HG03558 (cell line): ENCODE results near the gene MYH9.
"Not testable (repeated sequence)": the region's sequence is repeated elsewhere in the genome, so short reads cannot be mapped to it uniquely, and the experiment has no call there.

Source experiments
- ATAC-seq: cut with Tn5 transposase; IDR thresholded peaks from one replicate; pipeline ENCODE4 v1.9.1; 2021; ENCODE audit warnings: moderate number of reproducible peaks; ENCODE audit not compliant: unreplicated experiment; ENCODE audit errors: extremely low read depth

The MYH9 gene

DNA sequence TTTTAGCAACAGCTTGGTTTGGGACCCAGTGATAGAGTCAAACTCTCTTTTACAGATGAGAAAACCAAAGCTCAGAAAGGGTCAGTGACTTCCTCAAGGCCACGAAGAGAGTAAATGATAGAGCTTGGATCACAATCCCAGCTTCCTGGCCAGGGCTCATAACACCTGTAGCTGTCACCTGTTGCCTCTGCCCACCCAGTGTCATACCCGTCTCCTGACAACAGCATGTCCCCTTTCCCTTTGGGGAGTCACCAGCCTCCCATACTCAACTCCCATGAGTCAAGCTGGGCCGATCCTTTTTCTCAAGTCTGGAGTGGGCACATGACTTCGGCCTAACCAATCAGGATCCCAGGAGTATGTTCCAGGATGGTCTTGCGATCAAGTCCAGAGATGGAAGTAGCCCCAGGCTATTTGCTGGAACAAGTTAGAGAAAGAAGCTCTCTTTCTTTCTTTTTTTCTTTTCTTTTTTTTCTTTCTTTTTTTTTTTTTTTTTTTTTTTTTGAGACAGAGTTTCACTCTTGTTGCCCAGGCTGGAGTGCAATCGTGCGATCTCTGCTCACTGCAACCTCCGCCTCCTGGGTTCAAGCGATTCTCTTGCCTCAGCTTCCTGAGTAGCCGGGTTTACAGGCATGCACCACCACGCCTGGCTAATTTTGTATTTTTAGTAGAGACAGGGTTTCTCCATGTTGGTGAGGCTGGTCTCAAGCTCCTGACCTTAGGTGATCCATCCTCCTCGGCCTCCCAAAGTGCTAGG is 27.8 kb upstream of the MYH9 start:
- no peak for ATAC-seq

DNA sequence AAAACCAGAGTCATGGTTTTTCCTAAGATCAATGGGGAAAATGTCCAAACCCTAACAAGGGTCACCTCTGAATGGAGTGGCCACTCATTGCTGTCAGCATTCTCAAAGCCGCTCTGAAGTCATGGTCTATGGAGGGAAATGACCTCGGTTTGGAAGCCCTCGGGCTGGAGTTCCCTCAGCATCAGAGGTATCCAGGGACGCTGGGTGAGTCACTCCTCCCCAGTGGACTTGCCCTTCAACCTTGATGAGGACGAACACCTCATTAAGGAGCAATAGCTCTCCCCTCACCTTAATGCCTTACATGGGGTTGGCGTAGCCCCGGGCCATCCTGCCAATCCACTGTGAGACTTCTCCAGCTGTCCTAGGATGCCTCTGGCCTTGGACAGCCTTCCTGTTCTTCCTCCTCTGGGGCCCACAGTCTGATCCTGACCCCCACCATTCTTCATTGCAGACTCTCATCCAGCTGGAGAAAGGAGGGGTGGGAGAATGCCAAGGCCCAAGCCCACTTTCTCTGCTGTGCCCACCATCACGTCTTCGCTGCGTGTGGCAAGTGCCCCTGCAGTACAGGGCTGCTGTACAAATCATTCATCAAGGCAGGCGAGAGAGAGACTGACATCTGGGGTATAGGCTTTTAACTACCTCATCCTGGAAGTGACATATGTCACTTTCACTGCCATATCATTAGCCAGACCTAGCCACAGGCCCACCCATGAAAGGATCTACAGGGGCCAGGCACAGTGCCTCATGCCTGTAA is 25.4 kb upstream of the MYH9 start:
- ATAC-seq = no peak

DNA sequence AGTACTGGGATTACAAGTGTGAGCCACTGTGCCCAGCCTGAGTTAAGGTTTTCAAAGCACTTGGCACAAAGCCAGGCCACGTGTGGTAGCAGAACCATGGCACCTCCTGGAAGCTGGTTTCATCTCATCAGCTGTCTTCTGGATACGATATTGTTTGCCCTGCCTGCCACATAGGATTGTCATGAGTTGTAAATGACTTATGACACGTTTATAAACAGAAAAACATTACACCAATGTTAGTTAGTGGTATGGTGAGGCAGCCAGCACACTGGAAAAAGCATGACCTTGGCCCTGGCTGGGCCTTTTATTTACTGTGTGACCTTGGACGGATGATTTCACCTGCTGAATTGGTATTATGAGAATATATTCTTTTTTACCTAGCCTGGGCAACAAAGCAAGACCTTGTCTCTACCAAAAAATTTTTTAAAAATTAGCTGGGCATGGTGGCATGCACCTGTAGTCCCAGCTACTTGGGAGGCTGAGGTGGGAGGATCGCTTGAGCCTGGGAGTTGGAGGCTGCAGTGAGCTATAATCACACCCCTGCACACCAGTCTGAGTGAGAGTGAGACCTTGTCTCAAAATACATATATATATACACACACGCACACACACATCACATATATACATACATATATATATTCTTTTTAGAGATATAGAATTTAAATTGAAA is 24.0 kb upstream of the MYH9 start:
- no peak for ATAC-seq

DNA sequence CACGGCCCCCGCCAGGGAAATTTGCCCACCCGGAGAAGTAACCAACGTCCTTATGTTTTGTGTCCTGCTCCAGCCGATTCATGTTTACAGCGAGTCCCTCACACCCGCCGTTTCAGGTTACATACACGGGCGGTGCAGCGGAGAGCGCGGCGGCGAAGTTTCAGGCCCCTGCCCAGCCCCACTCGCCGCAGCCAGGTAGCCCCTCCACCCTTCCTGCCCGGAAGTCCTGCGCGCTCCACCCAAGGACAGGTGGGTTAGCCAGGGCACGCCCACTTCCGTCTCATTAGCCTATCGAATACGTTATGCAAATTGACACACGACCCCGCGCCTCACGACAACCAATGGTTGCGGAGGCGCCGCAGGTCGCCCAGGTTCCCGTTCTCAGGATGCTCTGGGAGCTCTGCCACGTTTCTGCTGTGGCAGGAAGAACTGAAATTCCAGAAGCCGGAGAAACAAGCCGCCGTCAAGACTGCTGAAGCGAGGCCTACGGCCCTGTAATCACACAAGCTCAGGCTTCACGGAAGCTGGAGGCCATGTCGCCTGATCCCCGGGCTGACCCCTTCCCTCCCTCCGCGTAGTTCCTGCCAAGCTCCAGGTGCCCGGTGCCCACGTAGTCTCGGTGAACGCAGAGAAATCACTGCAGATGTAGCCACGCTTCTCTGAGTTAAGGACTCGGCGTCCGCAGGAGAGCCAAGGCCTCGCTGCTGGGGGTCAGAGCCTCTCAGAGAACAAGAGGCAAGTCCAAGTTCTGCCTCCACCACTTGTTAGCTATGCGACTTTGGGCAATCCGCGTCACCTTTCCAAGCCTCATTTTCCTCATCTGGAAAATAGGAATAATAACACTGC is 22.4 kb upstream of the MYH9 start:
- no peak for ATAC-seq

DNA sequence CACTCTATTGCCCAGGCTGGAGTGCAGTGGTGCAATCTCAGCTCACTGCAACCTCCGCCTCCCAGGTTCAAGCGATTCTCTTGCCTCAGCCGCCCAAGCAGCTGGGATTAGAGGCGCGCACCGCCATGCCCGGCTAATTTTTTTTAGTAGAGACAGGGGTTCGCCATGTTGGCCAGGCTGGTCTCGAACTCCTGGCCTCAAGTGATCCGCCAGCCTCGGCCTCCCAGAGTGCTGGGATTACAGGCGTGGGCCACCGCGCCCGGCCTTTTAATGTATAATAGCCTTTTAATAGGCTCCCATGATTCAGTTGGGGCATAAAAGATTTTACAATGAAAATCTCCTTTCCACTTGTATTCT is 21.8 kb upstream of the MYH9 start:
- ATAC-seq = not testable (repeated sequence)

GRCh38 chr22:36409056-36409455 is 21.3 kb upstream of the MYH9 start:
- no peak for ATAC-seq

- ATAC-seq = no peak
These were observed 19.0 kb upstream of the MYH9 start for GRCh38 chr22:36406721-36407120.

DNA sequence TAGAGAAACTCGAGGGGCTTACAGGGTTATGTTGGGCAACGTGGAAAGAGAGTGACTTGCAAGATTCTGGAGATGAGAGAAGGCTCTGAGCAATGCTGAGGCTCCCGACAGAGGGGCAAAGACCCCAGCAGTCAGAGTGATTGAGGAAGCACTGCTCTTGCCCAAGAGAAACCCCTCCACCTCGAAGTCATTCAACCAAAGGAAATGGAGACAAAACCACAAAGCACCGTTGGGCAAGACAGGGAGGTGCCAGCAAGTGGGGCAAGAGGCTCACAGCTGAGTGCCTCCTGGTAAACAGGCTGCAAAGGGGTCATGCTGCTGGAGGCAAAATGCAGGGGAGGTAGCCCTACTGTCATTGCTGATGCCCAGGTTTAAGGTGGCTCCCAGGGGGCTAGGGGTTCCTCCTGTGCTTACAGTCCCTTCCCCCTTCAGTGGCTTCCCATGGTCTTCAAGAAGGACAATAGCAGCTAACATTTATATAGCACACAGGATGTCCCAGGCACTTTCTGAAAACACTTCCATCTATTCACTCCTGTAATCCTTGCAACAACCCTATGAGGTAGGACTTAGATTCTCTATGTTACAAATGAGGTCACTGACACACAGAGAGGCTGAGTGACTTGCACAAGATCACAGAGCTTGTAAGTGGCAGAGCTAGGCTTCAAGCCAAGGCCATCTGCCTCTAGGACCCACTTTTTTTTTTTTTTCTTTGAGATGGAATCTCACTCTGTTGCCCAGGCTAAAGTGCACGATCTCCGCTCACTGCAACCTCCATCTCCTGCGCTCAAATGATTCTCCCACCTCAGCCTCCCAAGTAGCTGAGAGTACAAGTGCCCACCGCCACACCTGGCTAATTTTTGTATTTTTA is 18.1 kb upstream of the MYH9 start:
- ATAC-seq = no peak

DNA sequence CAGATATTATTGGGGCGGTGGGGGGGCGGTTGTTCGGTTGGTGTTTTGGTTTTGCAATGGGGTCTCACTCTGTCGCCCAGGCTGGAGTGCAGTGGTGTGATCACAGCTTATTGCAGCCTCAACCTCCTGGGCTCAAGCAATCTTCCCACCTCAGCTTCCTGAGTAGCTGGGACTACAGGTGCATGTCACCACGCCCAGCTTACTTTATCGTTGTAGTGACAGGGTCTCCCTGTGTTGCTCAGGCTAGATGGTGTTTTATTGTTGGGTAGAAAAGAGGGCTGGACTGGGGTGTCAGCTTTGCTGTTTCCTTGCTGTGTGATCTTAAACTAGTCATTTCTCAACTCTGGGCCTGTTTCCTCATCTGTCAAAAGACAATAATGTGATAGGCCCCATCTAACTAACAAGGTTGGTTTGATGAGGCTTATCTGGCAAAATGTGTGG is 17.5 kb upstream of the MYH9 start:
- ATAC-seq = no peak

GRCh38 chr22:36404446-36404845 is 16.7 kb upstream of the MYH9 start:
- no peak for ATAC-seq

GRCh38 chr22:36399472-36399778 is 11.7 kb upstream of the MYH9 start:
- ATAC-seq = no peak

GRCh38 chr22:36398601-36399471 is 11.1 kb upstream of the MYH9 start:
- no peak for ATAC-seq

DNA sequence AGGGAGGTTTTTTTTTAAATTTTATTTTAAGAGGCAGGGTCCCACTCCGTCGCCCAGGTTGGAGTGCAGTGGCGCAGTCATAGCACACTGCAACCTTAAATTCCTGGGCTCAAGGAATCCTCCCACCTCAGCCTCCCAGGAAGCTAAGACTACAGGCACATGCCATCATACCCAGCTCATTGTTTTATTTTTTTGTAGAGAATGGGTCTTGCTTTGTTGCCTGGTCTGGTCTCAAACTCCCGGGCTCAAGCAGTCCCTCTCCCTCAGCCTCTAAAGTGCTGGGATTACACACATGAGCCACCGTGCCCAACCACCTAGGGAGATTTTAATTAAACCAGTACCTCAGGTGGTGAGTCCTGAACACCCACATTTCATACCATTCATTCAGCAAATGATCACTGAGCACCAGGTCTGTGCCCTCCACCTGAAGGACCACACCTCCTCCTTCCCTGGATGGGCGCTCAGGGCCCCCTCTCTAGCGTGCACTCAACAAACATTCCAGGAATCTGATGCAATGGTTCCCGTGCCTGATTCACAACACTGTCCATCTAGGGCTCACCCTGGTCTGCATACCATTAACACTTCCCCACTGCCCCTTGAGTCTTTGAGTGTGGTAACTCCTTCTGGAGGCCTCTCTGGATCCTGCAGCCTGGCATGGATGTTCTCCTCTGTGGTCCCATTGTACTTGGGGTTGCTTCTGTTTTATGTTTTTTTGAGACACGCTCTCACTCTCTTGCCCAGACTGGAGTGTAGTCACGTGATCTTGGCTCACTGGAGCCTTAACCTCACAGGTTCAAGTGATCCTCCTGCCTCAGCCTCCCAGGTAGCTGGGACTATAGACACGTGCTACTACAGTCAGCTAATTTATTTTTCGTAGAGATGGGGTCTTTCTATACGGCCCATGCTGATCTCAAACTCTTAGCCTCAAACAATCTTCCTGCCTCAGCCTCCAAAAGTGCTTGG is 9.6 kb upstream of the MYH9 start:
- no peak for ATAC-seq

- no peak for ATAC-seq
These were observed 8.1 kb upstream of the MYH9 start for GRCh38 chr22:36395915-36396314.

DNA sequence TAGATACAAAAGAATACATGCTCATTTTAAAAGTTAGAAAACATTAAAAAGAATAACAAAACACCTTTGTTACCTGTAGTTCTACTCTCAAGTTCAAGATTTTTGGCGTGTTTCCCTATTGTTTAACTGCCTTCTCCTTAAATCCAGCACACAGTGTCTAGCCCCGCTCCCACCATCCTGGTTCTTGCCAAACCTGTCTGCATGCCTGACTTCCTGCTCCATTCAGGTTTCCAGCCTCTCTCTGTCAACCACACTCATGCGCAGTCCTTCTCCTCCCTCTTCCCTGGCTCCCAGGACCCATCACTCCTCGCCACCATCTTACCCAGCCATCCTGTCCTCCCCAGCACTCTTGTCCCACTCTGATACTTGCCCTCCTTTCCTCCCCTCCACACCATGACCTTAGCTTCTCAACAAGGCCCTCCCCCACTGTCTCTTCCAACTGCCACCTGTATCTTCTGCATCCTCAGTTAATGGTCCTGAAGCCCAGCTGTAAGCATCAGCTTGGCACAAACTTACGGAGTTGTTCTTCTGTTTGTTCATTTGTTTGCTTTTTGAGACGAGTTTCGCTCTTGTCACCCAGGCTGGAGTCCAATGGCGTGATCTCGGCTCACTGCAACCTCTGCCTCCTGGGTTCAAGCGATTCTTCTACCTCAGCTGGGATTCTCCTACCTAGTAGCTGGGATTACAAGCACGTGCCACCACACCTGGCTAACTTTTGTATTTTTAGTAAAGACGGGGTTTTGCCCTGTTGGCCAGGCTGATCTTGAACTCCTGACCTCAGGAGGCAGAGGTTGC is 7.5 kb upstream of the MYH9 start:
- ATAC-seq = no peak

- no peak for ATAC-seq
These were observed 3.9 kb upstream of the MYH9 start for GRCh38 chr22:36391638-36392037.

GRCh38 chr22:36389122-36389521 is 1.4 kb upstream of the MYH9 start:
- not testable (repeated sequence) for ATAC-seq
